Tibial nerve (tissue), 4 donors: ENCODE measurements around the gene ADAMTS2. TPM values are rescaled to one million over a fixed set of nuclear protein-coding genes. Genes with fewer than 3 reads are reported as not detected.

ENCODE experiments used
- DNase-seq, 2 donors: peaks; one replicate each; pipeline ENCODE4 v3.0.0-alpha.2; 2019; ENCODE audit warnings: low spot score in 2 of 2
- H3K27ac ChIP-seq, 4 donors: fragments of 200-600 bp; sonication (generic) in 3 of 4; one replicate each; pipeline ENCODE4 v1.5.1; 2017 to 2019; ENCODE audit warnings: mild to moderate bottlenecking in 1 of 4
- H3K27me3 ChIP-seq, 2 donors: fragments of 200-600 bp; sonication (generic) in 1 of 2; one replicate each; pipeline versions ENCODE4 v1.5.1 to v1.6.0; 2017 to 2019
- H3K36me3 ChIP-seq, 3 donors: fragments of 200-600 bp; sonication (generic); one replicate each; pipeline ENCODE4 v1.5.1; 2018 to 2019
- H3K4me1 ChIP-seq, 4 donors: fragments of 200-600 bp; sonication (generic) in 3 of 4; one replicate each; pipeline ENCODE4 v1.5.1; 2017 to 2019
- H3K4me3 ChIP-seq, 4 donors: fragments of 200-600 bp; sonication (generic) in 3 of 4; one replicate each; pipeline ENCODE4 v1.5.1; 2017 to 2019; ENCODE audit warnings: mild to moderate bottlenecking in 1 of 4, moderate library complexity in 1 of 4
- H3K9me3 ChIP-seq, 4 donors: fragments of 200-600 bp; sonication (generic) in 3 of 4; one replicate each; pipeline ENCODE4 v1.5.1; 2017 to 2019
- CTCF ChIP-seq, 5 experiments: fragments of 200-600 bp in 3 of 5; fragments of 450-650 bp in 2 of 5; sonication (generic) in 3 of 5; IDR thresholded peaks; one replicate each; pipeline ENCODE4 v1.5.1; 2016 to 2019; ENCODE audit warnings: antibody characterized with exemption in 5 of 5, mild to moderate bottlenecking in 3 of 5, moderate library complexity in 2 of 5
- EP300 ChIP-seq, 2 donors: sonication (generic); formaldehyde crosslinking; IDR thresholded peaks; one replicate each; pipeline ENCODE4 v1.6.1; 2017; ENCODE audit warnings: antibody characterized with exemption in 2 of 2, mild to moderate bottlenecking in 1 of 2
- POLR2A ChIP-seq, 2 donors: fragments of 450-650 bp; IDR thresholded peaks; one replicate each; pipeline ENCODE4 v1.6.1; 2017; ENCODE audit warnings: antibody characterized with exemption in 2 of 2, mild to moderate bottlenecking in 2 of 2, moderate library complexity in 2 of 2
- WGBS, 2 donors: methylation state at CpG; one replicate each; pipeline ENCODE4 v1.1.5; 2018; 5-methylcytosine and 5-hydroxymethylcytosine counted together
- total RNA-seq, 4 donors: library from RNA; depleted of rRNA; stranded (reverse); fragments of >200 nt; gene quantifications; one replicate each; pipeline ENCODE4 v1.1.0, GENCODE V29; 2016

Gene ADAMTS2
- total RNA-seq, 4 donors from 2014 or later: 23.2 to 58.8 (median 47.2) TPM

GRCh38 chr5:179140293-179140692, 205.0 kb downstream of the ADAMTS2 start:
- Histone ChIP-seq H3K27ac (no peak overlapping the region), H3K27me3 (no peaks in the 10 kb centered on the region), H3K36me3 (peaks cover 0 to 6% (median 0%) of the 10 kb centered on the region in 3 donors), H3K9me3 (no peaks in the 10 kb centered on the region), H3K4me1 (peaks cover 0 to 16% (median 0%) of the 10 kb centered on the region in 4 donors), H3K4me3 (no peak overlapping the region)
- WGBS, 2 donors: 72 to 80% methylated on average over 3 of the region's 3 CpGs
- no peak for DNase-seq
- TF ChIP-seq EP300 (IDR thresholded peaks at IDR 0.05): no peak
- no peak for TF ChIP-seq POLR2A (IDR thresholded peaks at IDR 0.05)
- no peak for TF ChIP-seq CTCF (IDR thresholded peaks at IDR 0.05)

GRCh38 chr5:179139936-179140235, 205.4 kb downstream of the ADAMTS2 start:
- WGBS, 2 donors: 56 to 59% methylated on average over 9 to 10 of the region's 10 CpGs
- no peak for TF ChIP-seq POLR2A (IDR thresholded peaks at IDR 0.05)
- no peak for TF ChIP-seq EP300 (IDR thresholded peaks at IDR 0.05)
- no peak for TF ChIP-seq CTCF (IDR thresholded peaks at IDR 0.05)
- no peak for DNase-seq
- Histone ChIP-seq H3K36me3 (peaks cover 0 to 7% (median 0%) of the 10 kb centered on the region in 3 donors), H3K9me3 (no peaks in the 10 kb centered on the region), H3K27me3 (no peaks in the 10 kb centered on the region), H3K4me3 (no peak overlapping the region), H3K4me1 (peaks cover 0 to 16% (median 0%) of the 10 kb centered on the region in 4 donors), H3K27ac (no peak overlapping the region)

- Histone ChIP-seq H3K36me3 (peaks cover 0 to 7% (median 0%) of the 10 kb centered on the region in 3 donors), H3K27me3 (no peaks in the 10 kb centered on the region), H3K4me1 (peaks cover 0 to 16% (median 0%) of the 10 kb centered on the region in 4 donors), H3K4me3 (no peak overlapping the region), H3K9me3 (no peaks in the 10 kb centered on the region), H3K27ac (no peak overlapping the region)
- no peak for TF ChIP-seq EP300 (IDR thresholded peaks at IDR 0.05)
- no peak for TF ChIP-seq CTCF (IDR thresholded peaks at IDR 0.05)
- no peak for TF ChIP-seq POLR2A (IDR thresholded peaks at IDR 0.05)
- WGBS, 2 donors: 78 to 80% methylated on average over 24 to 26 of the region's 26 CpGs
- DNase-seq: no peak
These were observed 205.9 kb downstream of the ADAMTS2 start for GRCh38 chr5:179139111-179139935.

- no peak for DNase-seq
- WGBS, 2 donors: 61 to 64% methylated on average over 20 to 23 of the region's 23 CpGs
These were observed 206.7 kb downstream of the ADAMTS2 start for GRCh38 chr5:179138568-179138925.

More at GRCh38 chr5:179138568-179138925, 206.7 kb downstream of the ADAMTS2 start:
- H3K9me3 ChIP-seq: no peaks in the 10 kb centered on the region
- H3K4me1 ChIP-seq: peaks cover 0 to 16% (median 0%) of the 10 kb centered on the region in 4 donors
- H3K36me3 ChIP-seq: peaks cover 0 to 7% (median 0%) of the 10 kb centered on the region in 3 donors
- no peak overlapping the region for H3K4me3 ChIP-seq
- TF ChIP-seq CTCF (IDR thresholded peaks at IDR 0.05) (no peak), POLR2A (IDR thresholded peaks at IDR 0.05) (no peak), EP300 (IDR thresholded peaks at IDR 0.05) (no peak)
- H3K27me3 ChIP-seq: no peaks in the 10 kb centered on the region
- H3K27ac ChIP-seq: no peak overlapping the region
